WTC11 (cell line): ENCODE data around the gene YTHDC1. TPM values are rescaled to one million over a fixed set of nuclear protein-coding genes. Genes with fewer than 3 reads are reported as not detected.

Experiments used
- ATAC-seq: fragments of 200-7000 bp; cut with Tn5 transposase; 2 replicates; pipeline ENCODE4 v1.10.0; 2021; ENCODE audit warnings: mild to moderate bottlenecking, moderate library complexity
- CTCF ChIA-PET: fragments of 300-600 bp; sonication (Branson Sonifier 250); formaldehyde crosslinking; loops from one replicate; lab custom pipeline; 2021; ENCODE audit warnings: antibody characterized with exemption; lab: Charles Lee
- POLR2A ChIA-PET: fragments of 350-600 bp; sonication (Branson Sonifier 250); formaldehyde crosslinking; loops from one replicate; lab custom pipeline; 2021; ENCODE audit warnings: antibody characterized with exemption; lab: Charles Lee
- DNase-seq: peaks from one replicate; pipeline ENCODE4 v3.0.0; 2021; ENCODE audit warnings: low spot score
- H3K27ac Mint-ChIP-seq: 2 replicates; pipeline ENCODE4 v1.8.0; 2021; ENCODE audit warnings: mixed read lengths
- H3K27me3 Mint-ChIP-seq: 2 replicates; pipeline ENCODE4 v1.8.0; 2021; ENCODE audit warnings: low read depth, mild to moderate bottlenecking, moderate library complexity, mixed read lengths
- H3K36me3 Mint-ChIP-seq: 2 replicates; pipeline ENCODE4 v1.8.0; 2021; ENCODE audit warnings: mixed read lengths
- H3K4me1 Mint-ChIP-seq: 2 replicates; pipeline ENCODE4 v1.8.0; 2022; ENCODE audit warnings: mixed read lengths
- H3K4me3 Mint-ChIP-seq: 2 replicates; pipeline ENCODE4 v1.8.0; 2021; ENCODE audit warnings: mild to moderate bottlenecking, moderate library complexity, mixed read lengths
- H3K9me3 Mint-ChIP-seq: 2 replicates; pipeline ENCODE4 v1.8.0; 2021; ENCODE audit warnings: mixed read lengths
- ATF1 ChIP-seq: sonication (generic); formaldehyde crosslinking; IDR thresholded peaks from 2 replicates; pipeline ENCODE4 v1.8.1; 2023; ENCODE audit warnings: mild to moderate bottlenecking, moderate library complexity, missing genetic modification reagents
- CTCF ChIP-seq: fragments of 200-600 bp; IDR thresholded peaks from 2 replicates; pipeline ENCODE4 v1.8.0; 2022; ENCODE audit warnings: antibody characterized with exemption
- E2F4 ChIP-seq: sonication (generic); formaldehyde crosslinking; IDR thresholded peaks from 2 replicates; pipeline ENCODE4 v1.8.1; 2022; ENCODE audit warnings: low read depth, mild to moderate bottlenecking, moderate library complexity, missing genetic modification reagents, borderline replicate concordance
- ERG ChIP-seq: fragments of 250-450 bp; sonication (Bioruptor Pico); IDR thresholded peaks from 2 replicates; pipeline ENCODE4 v1.8.0; 2021; ENCODE audit warnings: mild to moderate bottlenecking
- FOXJ3 ChIP-seq: sonication (generic); formaldehyde crosslinking; IDR thresholded peaks from 2 replicates; pipeline ENCODE4 v1.9.0; 2021; ENCODE audit warnings: missing genetic modification reagents, mild to moderate bottlenecking, borderline replicate concordance
- FOXK1 ChIP-seq: sonication (generic); formaldehyde crosslinking; IDR thresholded peaks from 2 replicates; pipeline ENCODE4 v1.8.0; 2022; ENCODE audit warnings: mild to moderate bottlenecking, moderate library complexity, missing genetic modification reagents
- GABPB1 ChIP-seq: sonication (generic); formaldehyde crosslinking; IDR thresholded peaks from 2 replicates; pipeline ENCODE4 v1.8.1; 2023; ENCODE audit warnings: mild to moderate bottlenecking, missing genetic modification reagents
- JUN ChIP-seq: sonication (generic); formaldehyde crosslinking; IDR thresholded peaks from 2 replicates; pipeline ENCODE4 v1.8.0; 2023; ENCODE audit warnings: mild to moderate bottlenecking, missing genetic modification reagents
- KAT7 ChIP-seq: sonication (generic); formaldehyde crosslinking; IDR thresholded peaks from 2 replicates; pipeline ENCODE4 v1.8.1; 2023; ENCODE audit warnings: missing genetic modification reagents, mild to moderate bottlenecking, borderline replicate concordance
- MYBL2 ChIP-seq: sonication (generic); formaldehyde crosslinking; IDR thresholded peaks from 2 replicates; pipeline ENCODE4 v1.8.1; 2023; ENCODE audit warnings: mild to moderate bottlenecking, moderate library complexity, missing genetic modification reagents
- NR1H2 ChIP-seq: sonication (generic); formaldehyde crosslinking; IDR thresholded peaks from 2 replicates; pipeline ENCODE4 v1.9.0; 2021; ENCODE audit warnings: mild to moderate bottlenecking, moderate library complexity, missing genetic modification reagents
- PRDM15 ChIP-seq: sonication (generic); formaldehyde crosslinking; IDR thresholded peaks from 2 replicates; pipeline ENCODE4 v1.8.0; 2022; ENCODE audit warnings: missing genetic modification reagents
- RORB ChIP-seq: fragments of 250-450 bp; sonication (Bioruptor Pico); IDR thresholded peaks from 2 replicates; pipeline ENCODE4 v1.9.0; 2021; ENCODE audit warnings: mild to moderate bottlenecking
- SMAD4 ChIP-seq: sonication (generic); formaldehyde crosslinking; IDR thresholded peaks from 2 replicates; pipeline ENCODE4 v1.8.0; 2022; ENCODE audit warnings: mild to moderate bottlenecking, missing genetic modification reagents
- SOX15 ChIP-seq: fragments of 250-450 bp; sonication (Bioruptor Pico); IDR thresholded peaks from 2 replicates; pipeline ENCODE4 v1.9.0; 2021; ENCODE audit warnings: mild to moderate bottlenecking
- TEAD4 ChIP-seq: sonication (generic); formaldehyde crosslinking; IDR thresholded peaks from 2 replicates; pipeline ENCODE4 v1.8.0; 2022; ENCODE audit warnings: mild to moderate bottlenecking, missing genetic modification reagents
- USF1 ChIP-seq: sonication (generic); formaldehyde crosslinking; IDR thresholded peaks from 2 replicates; pipeline ENCODE4 v1.8.0; 2022; ENCODE audit warnings: mild to moderate bottlenecking, missing genetic modification reagents
- USF2 ChIP-seq: sonication (generic); formaldehyde crosslinking; IDR thresholded peaks from 2 replicates; pipeline ENCODE4 v1.8.1; 2023; ENCODE audit warnings: mild to moderate bottlenecking, missing genetic modification reagents, moderate library complexity
- ZBTB43 ChIP-seq: sonication (generic); formaldehyde crosslinking; IDR thresholded peaks from 2 replicates; pipeline ENCODE4 v1.8.1; 2023; ENCODE audit warnings: mild to moderate bottlenecking, missing genetic modification reagents
- total RNA-seq: library from RNA; stranded (reverse); gene quantifications from 3 replicates; pipeline ENCODE4 v1.2.3, GENCODE V29; 2021

The YTHDC1 gene
- total RNA-seq, 1 experiment from 2014 or later, result 118 TPM

- Mint-ChIP-seq H3K27ac (peak overlapping the region; percentile 50), H3K4me3 (no peak overlapping the region), H3K9me3 (no peaks in the 10 kb centered on the region), H3K27me3 (no peaks in the 10 kb centered on the region), H3K4me1 (no peaks in the 10 kb centered on the region), H3K36me3 (peaks cover 84% of the 10 kb centered on the region)
- CTCF ChIA-PET, result interaction anchor here (0.5 kb wide), 1 partner anchor 87 kb away, joined by 3 read pairs; no protein-coding TSS in a partner anchor
- no peak for DNase-seq
- TF ChIP-seq USF2 (CRISPR knock-in tag), result no peak
- no peak for TF ChIP-seq ATF1 (CRISPR knock-in tag)
- no peak for TF ChIP-seq GABPB1 (CRISPR knock-in tag)
- TF ChIP-seq MYBL2 (CRISPR knock-in tag), result no peak
- TF ChIP-seq FOXJ3 (CRISPR knock-in tag), result no peak
- no peak for TF ChIP-seq ERG (CRISPR knock-in tag)
- TF ChIP-seq KAT7 (CRISPR knock-in tag), result no peak
- TF ChIP-seq RORB, result no peak
- no peak for TF ChIP-seq E2F4
- TF ChIP-seq PRDM15 (CRISPR knock-in tag), result no peak
- no peak for TF ChIP-seq USF1
- TF ChIP-seq SMAD4 (CRISPR knock-in tag), result no peak
- TF ChIP-seq TEAD4 (CRISPR knock-in tag), result no peak
- TF ChIP-seq JUN, result no peak
- no peak for TF ChIP-seq NR1H2 (CRISPR knock-in tag)
- no peak for TF ChIP-seq ZBTB43 (CRISPR knock-in tag)
- no peak for TF ChIP-seq CTCF
- TF ChIP-seq FOXK1 (CRISPR knock-in tag), result no peak
- TF ChIP-seq SOX15 (CRISPR knock-in tag), result no peak
- POLR2A ChIA-PET, result no interaction called here
- no peak for ATAC-seq
Observed at GRCh38 chr4:68326141-68326540, 23.7 kb downstream of the YTHDC1 start.
